Measurements from ENCODE around the gene CAPG. TPM values are rescaled to one million over a fixed set of nuclear protein-coding genes. Genes with fewer than 3 reads are reported as not detected.
"Not testable (repeated sequence)": the region's sequence is repeated elsewhere in the genome, so short reads cannot be mapped to it uniquely, and the experiment has no call there.

CAPG gene
- polyA plus RNA-seq, 1 donor (not counting 4 experiments of a cell fraction or from before 2014, with no cell fraction given): 466 TPM

- Histone ChIP-seq H3K4me1 (ENCODE audit: control insufficient read depth, extremely low read depth, insufficient read depth, low read length) (no peaks in the 10 kb centered on the region), H3K4me3 (ENCODE audit: control insufficient read depth in 2 of 3, extremely low read depth in 1 of 3, insufficient read depth in 2 of 3, low read depth in 1 of 3, low read length in 3 of 3) (no peak overlapping the region), H3K9me1 (ENCODE audit: control insufficient read depth, extremely low read depth, insufficient read depth, low read length) (no peaks in the 10 kb centered on the region), H3K79me2 (ENCODE audit: control insufficient read depth, insufficient read depth, low read length) (no peaks in the 10 kb centered on the region), H3K9ac (ENCODE audit: control insufficient read depth, extremely low read depth, insufficient read depth, low read length) (no peak overlapping the region), H4K20me1 (ENCODE audit: control insufficient read depth, extremely low read depth, insufficient read depth, low read length) (no peaks in the 10 kb centered on the region), H3K27me3 (ENCODE audit: control insufficient read depth, extremely low read depth, insufficient read depth, low read length) (no peaks in the 10 kb centered on the region), H3K27ac (ENCODE audit: control insufficient read depth, insufficient read depth, low read length) (no peak overlapping the region), H3K4me2 (ENCODE audit: control insufficient read depth, extremely low read depth, insufficient read depth, low read depth, low read length) (no peak overlapping the region), H2AFZ (ENCODE audit: control insufficient read depth, low read length) (no peak overlapping the region), H3K36me3 (ENCODE audit: control insufficient read depth in 2 of 2, extremely low read depth in 1 of 2, insufficient read depth in 2 of 2, low read length in 2 of 2) (peaks cover 10 to 18% of the 10 kb centered on the region in 2 experiments), H3K9me3 (ENCODE audit: control insufficient read depth, low read depth, low read length) (no peaks in the 10 kb centered on the region)
- TF ChIP-seq EZH2 (IDR thresholded peaks at IDR 0.05; ENCODE audit: low read length): no peak
- TF ChIP-seq, protein P1, sequence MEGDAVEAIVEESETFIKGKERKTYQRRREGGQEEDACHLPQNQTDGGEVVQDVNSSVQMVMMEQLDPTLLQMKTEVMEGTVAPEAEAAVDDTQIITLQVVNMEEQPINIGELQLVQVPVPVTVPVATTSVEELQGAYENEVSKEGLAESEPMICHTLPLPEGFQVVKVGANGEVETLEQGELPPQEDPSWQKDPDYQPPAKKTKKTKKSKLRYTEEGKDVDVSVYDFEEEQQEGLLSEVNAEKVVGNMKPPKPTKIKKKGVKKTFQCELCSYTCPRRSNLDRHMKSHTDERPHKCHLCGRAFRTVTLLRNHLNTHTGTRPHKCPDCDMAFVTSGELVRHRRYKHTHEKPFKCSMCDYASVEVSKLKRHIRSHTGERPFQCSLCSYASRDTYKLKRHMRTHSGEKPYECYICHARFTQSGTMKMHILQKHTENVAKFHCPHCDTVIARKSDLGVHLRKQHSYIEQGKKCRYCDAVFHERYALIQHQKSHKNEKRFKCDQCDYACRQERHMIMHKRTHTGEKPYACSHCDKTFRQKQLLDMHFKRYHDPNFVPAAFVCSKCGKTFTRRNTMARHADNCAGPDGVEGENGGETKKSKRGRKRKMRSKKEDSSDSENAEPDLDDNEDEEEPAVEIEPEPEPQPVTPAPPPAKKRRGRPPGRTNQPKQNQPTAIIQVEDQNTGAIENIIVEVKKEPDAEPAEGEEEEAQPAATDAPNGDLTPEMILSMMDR (optimal IDR thresholded peaks at IDR 0.05 in 1 of 3, IDR thresholded peaks at IDR 0.05 in 1 of 3, conservative IDR thresholded peaks at IDR 0.05 in 1 of 3; ENCODE audit: extremely low read depth in 1 of 3, insufficient read depth in 2 of 3, low read length in 3 of 3): no peak
- dilution Hi-C loops (cut with MboI; ENCODE audit: extremely low pct_ligation_motif_present, low sequenced_read_pairs): loop anchor here (10.0 kb wide), 1 partner anchor 52 kb away; no protein-coding TSS in a partner anchor
- DNase-seq (ENCODE audit: low read depth, low spot score) (no peak), FAIRE-seq (no peak)
Observed at GRCh38 chr2:85367180-85367579, 43.0 kb downstream of the CAPG start.

- dilution Hi-C loops (cut with MboI; ENCODE audit: extremely low pct_ligation_motif_present, low sequenced_read_pairs): loop anchor here (10.0 kb wide), 1 partner anchor 48 kb away; no protein-coding TSS in a partner anchor
- H3K36me3 ChIP-seq (ENCODE audit: control insufficient read depth in 2 of 2, extremely low read depth in 1 of 2, insufficient read depth in 2 of 2, low read length in 2 of 2): peaks cover 8 to 15% of the 10 kb centered on the region in 2 experiments
- not testable (repeated sequence) for H3K27me3 ChIP-seq (ENCODE audit: control insufficient read depth, extremely low read depth, insufficient read depth, low read length)
Observed at GRCh38 chr2:85362653-85363387, 47.3 kb downstream of the CAPG start.

More at GRCh38 chr2:85362653-85363387, 47.3 kb downstream of the CAPG start:
- H3K4me1 ChIP-seq (ENCODE audit: control insufficient read depth, extremely low read depth, insufficient read depth, low read length); H3K9me3 ChIP-seq (ENCODE audit: control insufficient read depth, low read depth, low read length); H2AFZ ChIP-seq (ENCODE audit: control insufficient read depth, low read length); H4K20me1 ChIP-seq (ENCODE audit: control insufficient read depth, extremely low read depth, insufficient read depth, low read length); H3K79me2 ChIP-seq (ENCODE audit: control insufficient read depth, insufficient read depth, low read length); FAIRE-seq; H3K4me3 ChIP-seq (ENCODE audit: control insufficient read depth in 2 of 3, extremely low read depth in 1 of 3, insufficient read depth in 2 of 3, low read depth in 1 of 3, low read length in 3 of 3); H3K9ac ChIP-seq (ENCODE audit: control insufficient read depth, extremely low read depth, insufficient read depth, low read length); H3K27ac ChIP-seq (ENCODE audit: control insufficient read depth, insufficient read depth, low read length); H3K9me1 ChIP-seq (ENCODE audit: control insufficient read depth, extremely low read depth, insufficient read depth, low read length); H3K4me2 ChIP-seq (ENCODE audit: control insufficient read depth, extremely low read depth, insufficient read depth, low read depth, low read length); DNase-seq (ENCODE audit: low read depth, low spot score): not testable (repeated sequence)

All from keratinocyte (primary cell).